ENCODE data around the gene TPPP3.

TPPP3 gene

DNA sequence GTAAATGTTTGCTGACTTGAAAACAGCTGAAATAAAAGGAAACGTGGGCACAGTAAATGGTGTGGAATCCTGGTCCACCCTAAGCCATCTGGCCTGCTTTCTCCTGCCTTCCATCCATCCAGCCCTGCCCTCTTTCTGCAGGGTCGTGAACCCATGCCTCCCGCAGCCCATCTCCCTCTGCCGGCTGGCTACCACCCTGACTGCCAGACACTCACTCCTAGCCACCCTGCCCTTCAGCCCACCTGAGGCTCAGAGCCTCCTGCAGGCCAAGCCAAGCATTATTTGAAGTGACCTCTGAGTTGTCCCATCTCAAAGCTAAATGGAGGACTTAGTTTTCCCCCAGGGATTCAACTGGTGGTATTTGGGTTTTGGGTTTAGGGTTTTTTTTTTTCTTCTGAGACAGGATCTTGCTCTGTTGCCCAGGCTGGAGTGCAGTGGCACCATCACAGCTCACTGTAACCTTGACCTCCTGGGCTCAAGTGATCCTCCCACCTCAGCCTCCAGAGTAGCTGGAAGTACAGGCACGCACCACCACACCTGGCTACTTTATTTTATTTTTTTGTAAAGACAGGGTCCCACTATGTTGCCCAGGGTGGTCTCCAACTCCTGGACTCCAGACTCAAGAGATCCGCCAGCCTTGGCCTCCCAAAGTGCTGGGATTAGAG lies 14.6 kb upstream of the TPPP3 start:
- POLR2A ChIA-PET, result no interaction called here
- TF ChIP-seq, protein P1, sequence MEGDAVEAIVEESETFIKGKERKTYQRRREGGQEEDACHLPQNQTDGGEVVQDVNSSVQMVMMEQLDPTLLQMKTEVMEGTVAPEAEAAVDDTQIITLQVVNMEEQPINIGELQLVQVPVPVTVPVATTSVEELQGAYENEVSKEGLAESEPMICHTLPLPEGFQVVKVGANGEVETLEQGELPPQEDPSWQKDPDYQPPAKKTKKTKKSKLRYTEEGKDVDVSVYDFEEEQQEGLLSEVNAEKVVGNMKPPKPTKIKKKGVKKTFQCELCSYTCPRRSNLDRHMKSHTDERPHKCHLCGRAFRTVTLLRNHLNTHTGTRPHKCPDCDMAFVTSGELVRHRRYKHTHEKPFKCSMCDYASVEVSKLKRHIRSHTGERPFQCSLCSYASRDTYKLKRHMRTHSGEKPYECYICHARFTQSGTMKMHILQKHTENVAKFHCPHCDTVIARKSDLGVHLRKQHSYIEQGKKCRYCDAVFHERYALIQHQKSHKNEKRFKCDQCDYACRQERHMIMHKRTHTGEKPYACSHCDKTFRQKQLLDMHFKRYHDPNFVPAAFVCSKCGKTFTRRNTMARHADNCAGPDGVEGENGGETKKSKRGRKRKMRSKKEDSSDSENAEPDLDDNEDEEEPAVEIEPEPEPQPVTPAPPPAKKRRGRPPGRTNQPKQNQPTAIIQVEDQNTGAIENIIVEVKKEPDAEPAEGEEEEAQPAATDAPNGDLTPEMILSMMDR (IDR thresholded peaks at IDR 0.05; ENCODE audit: control extremely low read depth, extremely low read depth, low read depth, missing control alignments), result no peak
- CTCF ChIA-PET, result interaction anchor here (0.9 to 1.2 kb wide), 5 partner anchors 8 to 147 kb away, joined by 4 to 7 read pairs (median 4); partner anchors contain the start of gene ATP6V0D1
- DNase-seq (ENCODE audit: extremely low spot score), result no peak

DNA sequence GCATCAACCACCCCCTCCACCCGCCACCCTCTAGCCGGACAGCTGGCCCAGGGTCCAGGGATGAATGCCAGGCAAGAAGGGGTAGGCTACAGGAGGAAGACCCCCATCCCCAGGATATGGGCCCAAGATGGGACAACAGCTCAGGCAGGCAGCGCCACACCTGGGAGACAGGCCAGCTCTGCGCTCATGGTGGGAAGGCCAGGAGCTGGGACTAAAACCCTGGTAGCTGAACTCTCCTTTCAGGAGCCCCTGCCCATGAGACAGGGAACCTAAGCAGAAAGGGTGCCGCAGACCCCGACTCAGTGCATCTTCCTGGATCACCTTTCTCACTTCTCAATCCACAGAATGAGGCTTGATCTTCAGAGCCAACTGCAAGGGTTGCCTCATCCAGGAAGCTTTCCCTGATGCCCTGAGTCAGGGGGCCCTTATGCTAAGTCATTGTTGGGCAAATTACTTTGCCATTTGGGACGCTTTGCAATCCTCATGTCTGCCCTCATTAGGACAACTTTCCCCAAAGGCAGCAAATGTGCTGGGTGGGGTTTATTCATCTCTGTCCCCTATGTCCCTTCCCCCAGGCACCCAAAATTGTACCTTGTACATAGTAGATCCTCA lies 14.0 kb upstream of the TPPP3 start:
- ChIA-PET POLR2A (no interaction called here), CTCF (interaction anchor here (1.2 kb wide), 4 partner anchors 8 to 147 kb away, joined by 3 to 7 read pairs (median 4); partner anchors contain the start of gene ATP6V0D1)
- no peak for DNase-seq (ENCODE audit: extremely low spot score)
- TF ChIP-seq, protein P1 (IDR thresholded peaks at IDR 0.05; ENCODE audit: control extremely low read depth, extremely low read depth, low read depth, missing control alignments), result no peak

- CTCF ChIA-PET, result interaction anchor here (1.2 to 1.8 kb wide), 2 partner anchors 17 to 59 kb away, joined by 3 to 4 read pairs; no protein-coding TSS in a partner anchor
- POLR2A ChIA-PET, result no interaction called here
- DNase-seq (ENCODE audit: extremely low spot score), result no peak
- TF ChIP-seq, protein P1 (IDR thresholded peaks at IDR 0.05; ENCODE audit: control extremely low read depth, extremely low read depth, low read depth, missing control alignments), result no peak
Measured at GRCh38 chr16:67406111-67406971, 13.0 kb upstream of the TPPP3 start.

- TF ChIP-seq, protein P1 (IDR thresholded peaks at IDR 0.05; ENCODE audit: control extremely low read depth, extremely low read depth, low read depth, missing control alignments), result no peak
- no peak for DNase-seq (ENCODE audit: extremely low spot score)
- CTCF ChIA-PET, result interaction anchor here (1.8 kb wide), 1 partner anchor 60 kb away, joined by 4 read pairs; no protein-coding TSS in a partner anchor
- POLR2A ChIA-PET, result no interaction called here
Measured at GRCh38 chr16:67405336-67405735, 12.0 kb upstream of the TPPP3 start.

DNA sequence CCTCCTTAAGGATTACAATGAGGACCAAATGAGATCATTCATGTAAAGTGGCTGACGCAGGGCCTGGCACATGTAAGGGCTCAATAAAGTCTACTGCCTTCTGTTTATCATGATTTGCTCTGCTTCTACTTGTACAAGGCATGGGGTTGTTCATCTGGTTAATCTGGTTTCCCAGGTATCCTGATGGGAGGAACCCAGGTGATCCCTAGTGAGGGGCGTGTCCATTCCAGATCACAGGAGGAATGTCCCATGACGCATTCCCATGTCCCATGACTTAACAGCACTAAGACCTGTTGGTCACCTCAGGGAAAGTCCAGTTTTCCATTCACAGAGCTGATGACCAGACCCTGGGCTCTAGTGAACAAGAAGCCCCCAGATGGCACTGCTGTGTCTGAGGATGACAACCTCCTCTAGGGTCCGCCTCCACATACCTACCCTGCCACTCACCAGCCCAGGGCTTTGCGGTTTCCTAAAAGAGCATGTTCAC lies 11.5 kb upstream of the TPPP3 start:
- CTCF ChIA-PET, result interaction anchor here (1.8 kb wide), 1 partner anchor 61 kb away, joined by 4 read pairs; no protein-coding TSS in a partner anchor

More for the DNA sequence above, 11.5 kb upstream of the TPPP3 start:
- DNase-seq (ENCODE audit: extremely low spot score), result no peak
- TF ChIP-seq, protein P1 (IDR thresholded peaks at IDR 0.05; ENCODE audit: control extremely low read depth, extremely low read depth, low read depth, missing control alignments), result no peak
- POLR2A ChIA-PET, result no interaction called here
